Measurements from ENCODE around the gene RSPRY1. TPM values are rescaled to one million over a fixed set of nuclear protein-coding genes. Genes with fewer than 3 reads are reported as not detected.

Gene RSPRY1
- total RNA-seq, 1 donor from 2014 or later = 37.6 TPM

GRCh38 chr16:57238682-57239081 is 52.6 kb downstream of the RSPRY1 start:
- H3K27ac ChIP-seq = no peak overlapping the region
- no peak overlapping the region for H3K4me3 ChIP-seq
- H3K27me3 ChIP-seq = no peaks in the 10 kb centered on the region
- TF ChIP-seq POLR2AphosphoS5 (IDR thresholded peaks at IDR 0.05; ENCODE audit: insufficient read depth in 1 of 2, low read depth in 1 of 2) (no peak), POLR2A (IDR thresholded peaks at IDR 0.05) (no peak), CTCF (IDR thresholded peaks at IDR 0.05) (no peak)
- peaks cover 5% of the 10 kb centered on the region for H3K4me1 ChIP-seq
- no peaks in the 10 kb centered on the region for H3K9me3 ChIP-seq
- intact Hi-C loops (cut with DNase I) = no loop called here
- H3K36me3 ChIP-seq = peaks cover 0 to 24% of the 10 kb centered on the region in 2 donors
- DNase-seq (ENCODE audit: extremely low spot score in 2 of 2) = no peak

GRCh38 chr16:57239107-57239506 is 53.0 kb downstream of the RSPRY1 start:
- no peaks in the 10 kb centered on the region for H3K9me3 ChIP-seq
- no peak for TF ChIP-seq POLR2AphosphoS5 (IDR thresholded peaks at IDR 0.05; ENCODE audit: insufficient read depth in 1 of 2, low read depth in 1 of 2)
- TF ChIP-seq POLR2A (IDR thresholded peaks at IDR 0.05) = no peak
- TF ChIP-seq CTCF (IDR thresholded peaks at IDR 0.05) = no peak
- intact Hi-C loops (cut with DNase I) = no loop called here
- no peak for DNase-seq (ENCODE audit: extremely low spot score in 2 of 2)
- peaks cover 0 to 21% of the 10 kb centered on the region in 2 donors for H3K36me3 ChIP-seq
- H3K4me1 ChIP-seq = peaks cover 5% of the 10 kb centered on the region
- H3K27ac ChIP-seq = no peak overlapping the region
- no peaks in the 10 kb centered on the region for H3K27me3 ChIP-seq
- no peak overlapping the region for H3K4me3 ChIP-seq

DNA sequence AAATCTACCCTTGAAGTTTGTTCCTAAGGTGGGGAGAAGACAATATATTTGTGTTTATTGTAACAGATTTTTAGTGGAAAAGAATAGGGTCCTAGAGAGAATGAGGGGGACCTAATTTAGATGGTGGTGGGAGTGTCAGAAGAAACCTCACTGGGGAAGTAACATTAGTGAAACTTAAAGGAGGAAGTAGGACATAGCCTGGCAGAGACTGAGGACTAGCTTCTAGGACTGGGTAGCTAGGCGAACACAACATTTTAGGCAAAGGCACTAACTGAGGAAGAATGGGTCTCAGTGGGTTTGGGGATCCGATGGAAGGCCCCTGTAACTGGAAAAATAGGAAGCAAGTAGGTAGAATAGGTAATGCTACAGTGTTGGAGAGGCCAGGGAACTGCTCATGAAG is 54.7 kb downstream of the RSPRY1 start:
- Histone ChIP-seq H3K4me3 (no peak overlapping the region), H3K4me1 (peaks cover 2% of the 10 kb centered on the region), H3K27me3 (no peaks in the 10 kb centered on the region), H3K27ac (no peak overlapping the region), H3K9me3 (no peaks in the 10 kb centered on the region), H3K36me3 (peaks cover 0 to 5% of the 10 kb centered on the region in 2 donors)
- TF ChIP-seq POLR2A (IDR thresholded peaks at IDR 0.05) (no peak), CTCF (IDR thresholded peaks at IDR 0.05) (no peak), POLR2AphosphoS5 (IDR thresholded peaks at IDR 0.05; ENCODE audit: insufficient read depth in 1 of 2, low read depth in 1 of 2) (no peak)
- intact Hi-C loops (cut with DNase I) = loop anchor here (10.0 kb wide), 1 partner anchor 56 kb away; the partner anchor contains the start of genes PSME3IP1 and RSPRY1
- no peak for DNase-seq (ENCODE audit: extremely low spot score in 2 of 2)

- H3K4me3 ChIP-seq = no peak overlapping the region
- peaks cover 0 to 7% of the 10 kb centered on the region in 2 donors for H3K36me3 ChIP-seq
- no peak for DNase-seq (ENCODE audit: extremely low spot score in 2 of 2)
- intact Hi-C loops (cut with DNase I) = loop anchor here (10.0 kb wide), 1 partner anchor 58 kb away; the partner anchor contains the start of genes PSME3IP1 and RSPRY1
- peaks cover 12% of the 10 kb centered on the region for H3K4me1 ChIP-seq
- H3K27me3 ChIP-seq = no peaks in the 10 kb centered on the region
- no peaks in the 10 kb centered on the region for H3K9me3 ChIP-seq
- no peak overlapping the region for H3K27ac ChIP-seq
- TF ChIP-seq POLR2AphosphoS5 (IDR thresholded peaks at IDR 0.05; ENCODE audit: insufficient read depth in 1 of 2, low read depth in 1 of 2) (no peak), CTCF (IDR thresholded peaks at IDR 0.05) (no peak), POLR2A (IDR thresholded peaks at IDR 0.05) (no peak)
Measured at GRCh38 chr16:57242650-57243049, 56.5 kb downstream of the RSPRY1 start.

DNA sequence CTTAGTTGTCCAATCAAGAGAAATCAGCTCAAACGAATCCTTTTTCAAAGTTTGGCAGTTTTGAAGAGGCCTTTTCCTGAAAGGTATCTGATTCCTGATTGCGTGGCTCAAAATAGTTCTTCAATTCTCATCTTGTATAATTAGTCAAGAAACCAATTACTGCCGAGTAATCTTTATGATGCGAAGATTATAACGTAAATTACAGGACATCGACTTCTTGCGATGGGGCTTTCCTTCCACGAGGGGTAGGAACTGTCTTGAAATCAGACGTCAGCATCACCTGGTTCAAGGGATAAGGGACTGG is 58.3 kb downstream of the RSPRY1 start:
- intact Hi-C loops (cut with DNase I) = loop anchor here (10.0 kb wide), 1 partner anchor 60 kb away; the partner anchor contains the start of genes PSME3IP1 and RSPRY1

More for the DNA sequence above, 58.3 kb downstream of the RSPRY1 start:
- no peaks in the 10 kb centered on the region for H3K9me3 ChIP-seq
- TF ChIP-seq CTCF (IDR thresholded peaks at IDR 0.05) = no peak
- no peak for TF ChIP-seq POLR2A (IDR thresholded peaks at IDR 0.05)
- TF ChIP-seq POLR2AphosphoS5 (IDR thresholded peaks at IDR 0.05; ENCODE audit: insufficient read depth in 1 of 2, low read depth in 1 of 2) = no peak
- peaks cover 12% of the 10 kb centered on the region for H3K4me1 ChIP-seq
- H3K27ac ChIP-seq = peak overlapping the region; percentile 87
- peak overlapping the region; percentile 71 to 90 for H3K4me3 ChIP-seq
- no peak for DNase-seq (ENCODE audit: extremely low spot score in 2 of 2)
- no peaks in the 10 kb centered on the region for H3K27me3 ChIP-seq
- H3K36me3 ChIP-seq = peaks cover 0 to 22% of the 10 kb centered on the region in 2 donors
